IMR-90 (cell line): Measurements from ENCODE around the gene NEXMIF. TPM values are rescaled to one million over a fixed set of nuclear protein-coding genes. Genes with fewer than 3 reads are reported as not detected.

Experiments used
- ATAC-seq: fragments of 200-7000 bp; cut with Tn5 transposase; 2 replicates; pipeline ENCODE4 v1.9.1; 2020; ENCODE audit warnings: low read depth, mild to moderate bottlenecking, moderate library complexity
- BruUV-seq: library from RNA; stranded (reverse); fragments of 400-500 nt; replicated peaks from 2 replicates; lab custom pipeline; 2021; lab: Mats Ljungman, UMichigan
- CTCF ChIA-PET: fragments of 300-600 bp; formaldehyde crosslinking; extraction: SDS; loops from one replicate; lab custom pipeline; 2021; ENCODE audit warnings: antibody characterized with exemption; lab: Yijun Ruan, JAX
- POLR2A ChIA-PET: fragments of 300-600 bp; sonication (Branson Sonifier 250); formaldehyde crosslinking; loops from one replicate; lab custom pipeline; 2022; ENCODE audit warnings: antibody characterized with exemption; ENCODE audit not compliant: unreplicated experiment; lab: Charles Lee
- DNase-seq: peaks from one replicate; pipeline ENCODE4 v3.0.0; 2013
- H2AFZ ChIP-seq: replicated peaks from 2 replicates; pipeline ENCODE3; 2013; ENCODE audit warnings: low read length, mild to moderate bottlenecking; ENCODE audit not compliant: poor library complexity
- H2AK5ac ChIP-seq: 2 replicates; pipeline ENCODE4 v1.6.1; 2013; ENCODE audit warnings: low read depth, low read length, inconsistent platforms
- H2AK9ac ChIP-seq: replicated peaks from 2 replicates; pipeline ENCODE3; 2013; ENCODE audit warnings: mild to moderate bottlenecking, low read depth, low read length, moderate library complexity; ENCODE audit not compliant: poor library complexity
- H2BK120ac ChIP-seq: 2 replicates; pipeline ENCODE4 v1.6.1; 2013; ENCODE audit warnings: low read depth, low read length, inconsistent platforms
- H2BK15ac ChIP-seq: 3 replicates; pipeline ENCODE4 v1.6.1; 2013; ENCODE audit warnings: low read depth, low read length, inconsistent platforms
- H2BK20ac ChIP-seq: 2 replicates; pipeline ENCODE4 v1.6.1; 2013; ENCODE audit warnings: low read depth, mild to moderate bottlenecking, inconsistent platforms, low read length, moderate library complexity
- H2BK5ac ChIP-seq: 2 replicates; pipeline ENCODE4 v1.6.1; 2013; ENCODE audit warnings: mild to moderate bottlenecking, low read depth, low read length, inconsistent platforms; ENCODE audit not compliant: poor library complexity, severe bottlenecking
- H3K14ac ChIP-seq: replicated peaks from 2 replicates; pipeline ENCODE4 v1.6.1; 2013; ENCODE audit warnings: low read depth, low read length, inconsistent platforms
- H3K18ac ChIP-seq: 2 replicates; pipeline ENCODE4 v1.6.1; 2013; ENCODE audit warnings: low read depth, low read length, control low read depth
- H3K23ac ChIP-seq: 2 replicates; pipeline ENCODE4 v1.6.1; 2013; ENCODE audit warnings: low read depth, low read length, inconsistent platforms
- H3K27ac ChIP-seq: 2 replicates; pipeline ENCODE4 v1.5.1; 2013; ENCODE audit warnings: mild to moderate bottlenecking, control low read depth, low read length; ENCODE audit not compliant: insufficient read depth
- H3K27me3 ChIP-seq: 2 replicates; pipeline ENCODE4 v1.6.1; 2013; ENCODE audit warnings: low read length; ENCODE audit not compliant: control insufficient read depth, insufficient read depth
- H3K36me3 ChIP-seq: 2 replicates; pipeline ENCODE4 v1.6.1; 2013; ENCODE audit warnings: low read length, mixed read lengths; ENCODE audit not compliant: control insufficient read depth, insufficient read depth
- H3K4ac ChIP-seq: 2 replicates; pipeline ENCODE4 v1.6.1; 2013; ENCODE audit warnings: low read depth, low read length, inconsistent platforms
- H3K4me1 ChIP-seq: 2 replicates; pipeline ENCODE4 v1.6.1; 2013; ENCODE audit warnings: low read length, mixed read lengths; ENCODE audit not compliant: control insufficient read depth, insufficient read depth
- H3K4me2 ChIP-seq: 2 replicates; pipeline ENCODE4 v1.6.1; 2013; ENCODE audit warnings: low read depth, mild to moderate bottlenecking, control low read depth, low read length, moderate library complexity
- H3K4me3 ChIP-seq: 2 replicates; pipeline ENCODE4 v1.5.1; 2013; ENCODE audit warnings: low read depth, mild to moderate bottlenecking, control low read depth, low read length, moderate library complexity; ENCODE audit not compliant: insufficient read depth
- H3K56ac ChIP-seq: 2 replicates; pipeline ENCODE4 v1.6.1; 2013; ENCODE audit warnings: low read length, inconsistent platforms; ENCODE audit not compliant: insufficient read depth; ENCODE audit errors: extremely low read depth
- H3K79me1 ChIP-seq, 2 experiments: 2 replicates each; pipeline ENCODE4 v1.6.1; 2013; ENCODE audit warnings: low read length in 2 of 2, inconsistent platforms in 1 of 2, low read depth in 1 of 2
- H3K9ac ChIP-seq: 2 replicates; pipeline ENCODE4 v1.6.1; 2013; ENCODE audit warnings: low read depth, low read length, control low read depth
- H3K9me1 ChIP-seq: 2 replicates; pipeline ENCODE4 v1.6.1; 2013; ENCODE audit warnings: low read length, inconsistent platforms; ENCODE audit not compliant: insufficient read depth
- H3K9me3 ChIP-seq: 2 replicates; pipeline ENCODE4 v1.6.1; 2013; ENCODE audit warnings: low read length; ENCODE audit not compliant: control insufficient read depth, insufficient read depth
- H4K20me1 ChIP-seq: 2 replicates; pipeline ENCODE4 v1.6.1; 2013; ENCODE audit warnings: low read length, inconsistent platforms; ENCODE audit not compliant: insufficient read depth
- H4K5ac ChIP-seq: 2 replicates; pipeline ENCODE4 v1.6.1; 2013; ENCODE audit warnings: mild to moderate bottlenecking, low read depth, low read length, control low read depth
- H4K8ac ChIP-seq, 2 experiments: 2 replicates each; pipeline ENCODE4 v1.6.1; 2013; ENCODE audit warnings: low read depth in 2 of 2, low read length in 2 of 2, control low read depth in 1 of 2, inconsistent platforms in 1 of 2
- H4K91ac ChIP-seq: 2 replicates; pipeline ENCODE4 v1.6.1; 2013; ENCODE audit warnings: low read depth, low read length, inconsistent platforms; ENCODE audit not compliant: insufficient read depth
- CHD1 ChIP-seq: IDR thresholded peaks from 2 replicates; pipeline ENCODE4 v1.6.1; 2012; ENCODE audit warnings: low read depth, low read length, improper control_type of control experiment
- ELK1 ChIP-seq: fragments of 150-350 bp; IDR thresholded peaks from 2 replicates; pipeline ENCODE4 v1.6.1; 2016; ENCODE audit warnings: low read depth, mild to moderate bottlenecking, low read length, moderate library complexity, borderline replicate concordance
- FOS ChIP-seq: fragments of 150-350 bp; IDR thresholded peaks from 2 replicates; pipeline ENCODE4 v1.6.1; 2016; ENCODE audit warnings: low read depth, low read length
- RAD21 ChIP-seq: IDR thresholded peaks from 2 replicates; pipeline ENCODE4 v1.6.1; 2012; ENCODE audit warnings: low read length, improper control_type of control experiment
- WGBS, 2 experiments: methylation state at CpG; one replicate each; pipeline versions ENCODE4 v1.1.5 to v1.1.7; 2013; ENCODE audit warnings: missing lambda C conversion rate in 2 of 2; ENCODE audit not compliant: insufficient read length in 1 of 2; ENCODE audit errors: extremely low coverage in 2 of 2; 5-methylcytosine and 5-hydroxymethylcytosine counted together
- dilution Hi-C: fragments of 300-500 bp; cut with HindIII; formaldehyde crosslinking; loops from one replicate; pipeline ENCODE4 v1.14.3; 2018; ENCODE audit warnings: low sequenced_read_pairs; ENCODE audit not compliant: unreplicated experiment
- in situ Hi-C: fragments of 300-500 bp; cut with MboI; formaldehyde crosslinking; loops from 3 replicates; pipeline ENCODE4 v1.14.3; 2019; ENCODE audit warnings: low sequenced_read_pairs, inconsistent platforms, mixed read lengths
- intact Hi-C: fragments of 100-400 bp; cut with micrococcal nuclease; formaldehyde crosslinking; loops from 2 replicates; pipeline ENCODE4 v1.10.0; 2022
- polyA plus RNA-seq, 3 experiments: library from polyadenylated mRNA; depleted of rRNA; stranded (reverse); fragments of >200 nt; gene quantifications; 2 replicates each; pipeline ENCODE4 v1.2.3, GENCODE V29; 2012; ENCODE audit warnings: low replicate concordance in 1 of 3
- total RNA-seq: library from RNA; depleted of rRNA; stranded (reverse); fragments of >200 nt; gene quantifications from 2 replicates; pipeline ENCODE4 v1.2.3, GENCODE V29; 2012

NEXMIF gene
- total and polyA plus RNA-seq, 2 of the 4 experiments (the other 2 are of a cell fraction): not detected

GRCh38 chrX:74853255-74853654 is 72.0 kb downstream of the NEXMIF start:
- no peaks in the 10 kb centered on the region; the same call in 1 of the 2 replicates for H3K27me3 ChIP-seq
- H2BK15ac ChIP-seq: no peak overlapping the region
- H2AFZ ChIP-seq: no peak overlapping the region
- H2AK5ac ChIP-seq: no peak overlapping the region
- H3K23ac ChIP-seq: no peak overlapping the region
- intact Hi-C loops: no loop called here
- no peaks in the 10 kb centered on the region for H3K4me1 ChIP-seq
- in situ Hi-C loops: no loop called here
- no peak overlapping the region for H2BK120ac ChIP-seq
- H3K36me3 ChIP-seq: no peaks in the 10 kb centered on the region
- BruUV-seq: no TSS peak
- no peak for DNase-seq
- dilution Hi-C loops: no loop called here
- no peak overlapping the region for H2BK20ac ChIP-seq
- no peak overlapping the region for H3K4me3 ChIP-seq
- no peak overlapping the region for H2AK9ac ChIP-seq
- H4K8ac ChIP-seq: no peak overlapping the region
- H3K4me2 ChIP-seq: no peak overlapping the region
- H3K79me1 ChIP-seq: no peaks in the 10 kb centered on the region
- H4K91ac ChIP-seq: no peak overlapping the region
- no peak overlapping the region for H3K56ac ChIP-seq
- no peak overlapping the region for H3K18ac ChIP-seq
- ChIA-PET POLR2A (no interaction called here), CTCF (no interaction called here)
- H3K14ac ChIP-seq: no peak overlapping the region
- H3K9ac ChIP-seq: no peak overlapping the region
- peaks cover 21% of the 10 kb centered on the region for H3K9me3 ChIP-seq
- TF ChIP-seq ELK1 (no peak), RAD21 (no peak), CHD1 (no peak), FOS (no peak)
- H2BK5ac ChIP-seq: no peak overlapping the region
- H4K20me1 ChIP-seq: no peaks in the 10 kb centered on the region
- H3K4ac ChIP-seq: no peak overlapping the region
- no peaks in the 10 kb centered on the region for H3K9me1 ChIP-seq
- ATAC-seq: no peak
- no peak overlapping the region for H4K5ac ChIP-seq
- no peak overlapping the region for H3K27ac ChIP-seq
- no CpG with 5 or more reads among the region's 2 CpGs for WGBS, 2 experiments
